HEK293T (cell line): ENCODE measurements around the gene VSTM2B.

Source experiments
- CTCF ChIA-PET: fragments of 350-600 bp; formaldehyde crosslinking; extraction: SDS; loops from one replicate; lab custom pipeline; 2021; ENCODE audit warnings: antibody characterized with exemption, inconsistent platforms; lab: Yijun Ruan, JAX
- POLR2A ChIA-PET: fragments of 350-600 bp; formaldehyde crosslinking; extraction: SDS; loops from one replicate; lab custom pipeline; 2020; ENCODE audit warnings: antibody characterized with exemption, inconsistent platforms; lab: Yijun Ruan, JAX
- DNase-seq: peaks from one replicate; pipeline ENCODE4 v3.0.0; 2012; ENCODE audit warnings: mixed read lengths; ENCODE audit errors: extremely low spot score
- ARNT ChIP-seq: fragments of 450-650 bp; IDR thresholded peaks from 2 replicates; pipeline ENCODE4 v1.6.1; 2017; ENCODE audit warnings: mild to moderate bottlenecking
- BHLHE40 ChIP-seq: fragments of 450-650 bp; IDR thresholded peaks from 2 replicates; pipeline ENCODE4 v1.6.1; 2016; ENCODE audit warnings: mild to moderate bottlenecking, moderate library complexity, borderline replicate concordance
- CTBP1 ChIP-seq: fragments of 450-650 bp; IDR thresholded peaks from 2 replicates; pipeline ENCODE4 v1.6.1; 2016; ENCODE audit warnings: borderline replicate concordance
- ELF4 ChIP-seq: fragments of 450-650 bp; IDR thresholded peaks from 2 replicates; pipeline ENCODE4 v1.6.1; 2017; ENCODE audit warnings: antibody characterized with exemption
- FOXA1 ChIP-seq: fragments of 450-650 bp; IDR thresholded peaks from 2 replicates; pipeline ENCODE4 v1.6.1; 2016; ENCODE audit warnings: mild to moderate bottlenecking
- FOXK2 ChIP-seq: fragments of 450-650 bp; IDR thresholded peaks from 2 replicates; pipeline ENCODE4 v1.6.1; 2016; ENCODE audit warnings: mild to moderate bottlenecking
- FOXM1 ChIP-seq: fragments of 450-650 bp; IDR thresholded peaks from 2 replicates; pipeline ENCODE4 v1.6.1; 2017; ENCODE audit warnings: mild to moderate bottlenecking, borderline replicate concordance
- HDGF ChIP-seq: fragments of 450-650 bp; IDR thresholded peaks from 2 replicates; pipeline ENCODE4 v1.6.1; 2017; ENCODE audit warnings: antibody characterized with exemption, borderline replicate concordance
- L3MBTL2 ChIP-seq: fragments of 450-650 bp; conservative IDR thresholded peaks from 2 replicates; pipeline ENCODE4 v1.6.1; 2016; ENCODE audit warnings: mild to moderate bottlenecking
- LEF1 ChIP-seq: fragments of 450-650 bp; IDR thresholded peaks from 2 replicates; pipeline ENCODE4 v1.6.1; 2017; ENCODE audit warnings: mild to moderate bottlenecking, borderline replicate concordance
- NFRKB ChIP-seq: fragments of 450-650 bp; IDR thresholded peaks from 2 replicates; pipeline ENCODE4 v1.6.1; 2016; ENCODE audit warnings: mild to moderate bottlenecking, moderate library complexity
- PKNOX1 ChIP-seq: fragments of 450-650 bp; IDR thresholded peaks from 2 replicates; pipeline ENCODE4 v1.6.1; 2016
- SP1 ChIP-seq: fragments of 450-650 bp; IDR thresholded peaks from 2 replicates; pipeline ENCODE4 v1.6.1; 2017
- SUZ12 ChIP-seq: fragments of 450-650 bp; IDR thresholded peaks from 2 replicates; pipeline ENCODE4 v1.6.1; 2016; ENCODE audit warnings: mild to moderate bottlenecking
- TARDBP ChIP-seq: fragments of 450-650 bp; IDR thresholded peaks from 2 replicates; pipeline ENCODE4 v1.6.1; 2016
- ZNF384 ChIP-seq: fragments of 450-650 bp; IDR thresholded peaks from 2 replicates; pipeline ENCODE4 v1.6.1; 2016

Gene VSTM2B

GRCh38 chr19:29526730-29527499 is 1.1 kb downstream of the VSTM2B start:
- ChIA-PET CTCF (no interaction called here), POLR2A (no interaction called here)
- TF ChIP-seq FOXM1 (no peak), BHLHE40 (no peak), CTBP1 (no peak), FOXK2 (no peak), NFRKB (no peak), LEF1 (no peak), ELF4 (no peak), FOXA1 (no peak), SP1 (no peak)
- DNase-seq, result no peak

- ChIA-PET POLR2A (interaction anchor here (1.5 kb wide), 1 partner anchor 78 kb away, joined by 5 read pairs; the partner anchor contains the start of gene POP4), CTCF (interaction anchor here (0.9 to 1.4 kb wide), 7 partner anchors 12 to 264 kb away, joined by 3 to 7 read pairs (median 4); no protein-coding TSS in a partner anchor)
- DNase-seq, result no peak
- TF ChIP-seq NFRKB (no peak), TARDBP (no peak), SP1 (no peak), ELF4 (no peak)
These were observed 1.9 kb downstream of the VSTM2B start for GRCh38 chr19:29527500-29528328.

GRCh38 chr19:29528350-29528945 is 2.7 kb downstream of the VSTM2B start:
- POLR2A ChIA-PET, result interaction anchor here (1.5 kb wide), 1 partner anchor 77 kb away, joined by 5 read pairs; the partner anchor contains the start of gene POP4
- DNase-seq, result peak; percentile 84
- CTCF ChIA-PET, result interaction anchor here (0.9 to 1.4 kb wide), 7 partner anchors 11 to 264 kb away, joined by 3 to 7 read pairs (median 4); no protein-coding TSS in a partner anchor
- TF ChIP-seq L3MBTL2 (peak; percentile 45), SP1 (no peak)

- TF ChIP-seq SP1, result no peak
- TF ChIP-seq FOXM1, result no peak
- no peak for TF ChIP-seq FOXK2
- TF ChIP-seq HDGF, result no peak
- TF ChIP-seq TARDBP, result no peak
- no peak for TF ChIP-seq NFRKB
- no peak for TF ChIP-seq PKNOX1
- TF ChIP-seq LEF1, result no peak
- CTCF ChIA-PET, result interaction anchor here (1.0 to 1.4 kb wide), 4 partner anchors 17 to 265 kb away, joined by 3 to 7 read pairs (median 5); no protein-coding TSS in a partner anchor
- DNase-seq, result no peak
- POLR2A ChIA-PET, result interaction anchor here (1.5 kb wide), 1 partner anchor 77 kb away, joined by 5 read pairs; the partner anchor contains the start of gene POP4
These were observed 3.3 kb downstream of the VSTM2B start for GRCh38 chr19:29528946-29529645.

- POLR2A ChIA-PET, result no interaction called here
- DNase-seq, result no peak
- CTCF ChIA-PET, result no interaction called here
- TF ChIP-seq L3MBTL2, result no peak
- no peak for TF ChIP-seq FOXA1
- no peak for TF ChIP-seq NFRKB
- no peak for TF ChIP-seq SUZ12
- TF ChIP-seq CTBP1, result no peak
- no peak for TF ChIP-seq ZNF384
- no peak for TF ChIP-seq LEF1
- no peak for TF ChIP-seq ARNT
These were observed 4.1 kb downstream of the VSTM2B start for GRCh38 chr19:29529646-29530539.

GRCh38 chr19:29530540-29531457 is 5.0 kb downstream of the VSTM2B start:
- DNase-seq, result no peak
- TF ChIP-seq TARDBP (no peak), ELF4 (no peak), CTBP1 (no peak), NFRKB (no peak)
- CTCF ChIA-PET, result no interaction called here
- POLR2A ChIA-PET, result no interaction called here
